HG03280 (cell line): ENCODE measurements around the gene ACTA2.

Experiments
- ATAC-seq: cut with Tn5 transposase; IDR thresholded peaks from one replicate; pipeline ENCODE4 v1.9.1; 2021; ENCODE audit warnings: mild to moderate bottlenecking, moderate library complexity; ENCODE audit not compliant: unreplicated experiment

ACTA2 gene

DNA sequence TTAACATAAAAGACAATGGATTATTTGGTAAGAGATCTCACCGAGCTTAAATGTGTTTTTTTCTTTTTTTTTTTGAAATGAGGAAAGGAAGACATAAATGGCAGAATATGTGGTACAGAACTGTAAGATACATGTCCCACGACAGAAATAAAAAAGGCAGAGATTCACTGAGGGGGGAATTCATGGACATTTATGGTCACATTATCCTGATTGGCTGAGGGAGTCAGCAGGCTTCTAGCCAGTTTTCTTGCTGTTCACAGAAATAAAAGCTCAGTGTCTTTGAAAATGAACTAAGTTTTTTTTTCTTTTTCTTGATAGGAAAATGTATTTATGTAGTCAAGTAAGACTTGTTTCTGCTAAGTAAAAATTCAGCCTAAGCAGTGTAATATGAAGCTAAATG lies 29.8 kb upstream of the ACTA2 start:
- no peak for ATAC-seq

DNA sequence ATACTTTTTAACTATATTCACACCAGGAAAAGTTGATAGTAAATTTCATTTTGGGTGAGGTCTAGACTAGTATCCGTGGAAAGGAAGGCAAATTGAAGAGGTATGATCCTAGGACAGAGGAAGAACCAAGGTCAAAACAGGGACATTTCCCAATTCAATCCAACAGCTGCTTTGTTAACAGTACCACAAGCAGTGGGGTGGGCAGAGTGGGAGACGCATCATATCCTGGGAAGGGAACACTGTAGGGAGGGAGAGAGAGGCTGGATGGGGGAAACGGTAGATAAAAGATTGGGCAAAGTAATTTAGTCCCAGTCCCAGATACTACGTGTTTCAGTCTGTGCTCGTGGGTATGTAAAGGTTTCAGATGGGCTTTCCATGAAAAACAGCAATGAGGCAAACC lies 28.9 kb upstream of the ACTA2 start:
- ATAC-seq = no peak

DNA sequence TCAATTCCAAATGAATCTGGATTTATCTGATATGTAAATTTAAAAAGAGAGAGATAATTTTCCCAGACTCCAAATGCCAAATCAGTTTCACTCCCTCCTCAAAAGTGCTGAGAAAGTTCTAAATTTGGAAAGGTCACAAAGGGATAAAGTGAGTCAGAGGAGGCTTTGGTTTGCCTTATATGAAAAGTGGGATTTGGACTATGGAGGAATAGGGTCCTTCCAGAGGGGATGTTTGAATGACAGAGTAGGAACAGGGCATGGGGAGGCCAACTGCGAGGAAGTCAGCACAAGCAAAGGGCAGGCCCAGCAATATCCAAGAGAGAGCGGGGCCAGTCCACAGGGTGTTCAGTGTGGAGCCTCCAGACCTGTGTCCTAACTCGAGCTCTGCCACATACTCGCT lies 28.2 kb upstream of the ACTA2 start:
- ATAC-seq = no peak

DNA sequence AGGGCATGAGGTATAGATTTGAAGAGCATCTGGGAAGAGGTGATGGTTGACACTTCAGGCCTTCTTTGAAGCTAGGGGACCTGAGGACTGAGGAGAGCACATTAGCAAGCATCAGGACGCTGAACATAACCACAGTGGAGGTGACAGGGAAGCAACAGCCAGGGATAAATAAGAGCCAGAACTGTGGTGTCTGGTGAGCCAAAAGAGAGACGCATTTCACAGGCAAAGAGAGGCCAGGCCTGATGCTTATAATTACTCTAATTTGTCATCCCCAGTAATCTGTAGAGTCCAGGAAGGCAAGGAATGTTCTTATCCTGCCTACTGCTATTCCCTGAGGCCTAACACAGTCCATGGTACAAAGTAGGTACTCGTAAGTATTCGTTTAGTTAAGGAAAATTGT lies 27.7 kb upstream of the ACTA2 start:
- no peak for ATAC-seq

DNA sequence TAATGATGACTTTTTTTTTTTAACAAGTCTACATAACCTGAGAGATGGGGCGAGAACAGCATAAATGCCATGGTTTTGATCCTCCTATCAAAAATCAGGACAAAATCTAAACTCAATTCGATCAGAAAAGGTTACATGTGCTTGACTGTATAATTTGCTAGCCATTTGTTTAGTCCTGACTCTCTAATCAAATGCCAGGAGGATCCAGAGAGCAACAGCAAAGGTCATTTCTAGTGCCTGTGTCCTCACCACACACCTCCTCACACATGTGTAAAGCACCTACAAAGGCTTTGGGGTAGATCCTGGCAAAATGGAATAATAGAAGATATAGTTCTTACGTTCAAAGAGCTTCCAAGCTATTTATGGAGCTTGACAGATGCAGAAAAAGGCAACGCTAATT lies 27.0 kb upstream of the ACTA2 start:
- ATAC-seq = no peak

DNA sequence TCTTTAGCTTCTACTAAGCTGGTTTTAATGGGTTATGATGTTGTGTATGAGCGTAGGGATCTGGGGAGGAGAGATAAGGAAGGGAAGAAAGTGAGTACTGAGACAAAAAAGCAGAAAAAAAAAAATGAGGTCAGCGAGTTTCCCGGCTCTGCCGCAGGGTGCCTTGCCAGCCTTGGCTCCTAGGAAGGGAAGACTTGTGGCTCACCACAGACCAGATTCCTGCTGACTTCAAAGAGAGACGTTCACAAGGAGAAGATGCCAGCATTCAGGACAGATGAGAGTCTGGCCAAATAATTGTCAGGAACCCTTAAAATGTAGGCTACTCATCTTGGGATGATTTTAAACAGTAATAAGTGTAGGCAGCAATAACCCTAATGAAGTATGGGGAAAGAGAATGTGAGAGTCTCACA lies 26.6 kb upstream of the ACTA2 start:
- no peak for ATAC-seq

DNA sequence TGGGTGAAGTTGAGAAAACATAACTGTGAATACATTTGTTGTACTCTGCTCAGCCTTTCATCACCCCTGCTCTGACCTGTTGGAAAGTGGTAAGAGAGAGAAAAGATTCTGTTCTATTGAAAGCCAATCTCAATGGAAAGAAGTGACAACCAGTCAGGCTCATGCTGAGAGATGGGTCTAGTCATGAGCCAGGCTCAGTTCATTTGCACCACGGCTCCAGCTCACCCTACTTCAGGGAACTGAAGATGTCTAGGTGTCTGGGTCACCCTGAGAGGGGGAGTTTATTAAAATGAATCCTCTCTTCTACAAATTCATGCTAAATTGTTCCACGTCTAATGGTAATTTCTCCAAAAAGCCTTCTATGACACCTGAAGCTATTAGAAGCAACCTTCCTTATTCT lies 25.9 kb upstream of the ACTA2 start:
- ATAC-seq = no peak

DNA sequence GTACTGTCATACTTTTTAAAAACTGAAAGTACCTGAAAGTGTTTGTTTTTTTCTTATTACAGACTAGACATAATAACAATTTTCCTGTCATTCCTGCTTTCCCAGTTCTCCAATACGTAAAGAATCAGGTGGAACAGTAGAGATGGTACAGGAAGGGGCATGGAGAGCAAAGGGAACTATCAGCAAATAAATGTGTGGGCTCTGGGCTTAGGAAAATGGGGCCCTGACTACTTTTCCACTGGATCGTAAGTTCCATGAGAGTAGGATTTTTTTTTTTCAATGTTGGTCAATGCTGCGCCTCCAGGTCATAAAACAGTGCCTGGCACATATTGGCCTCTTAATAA lies 22.8 kb upstream of the ACTA2 start:
- no peak for ATAC-seq

DNA sequence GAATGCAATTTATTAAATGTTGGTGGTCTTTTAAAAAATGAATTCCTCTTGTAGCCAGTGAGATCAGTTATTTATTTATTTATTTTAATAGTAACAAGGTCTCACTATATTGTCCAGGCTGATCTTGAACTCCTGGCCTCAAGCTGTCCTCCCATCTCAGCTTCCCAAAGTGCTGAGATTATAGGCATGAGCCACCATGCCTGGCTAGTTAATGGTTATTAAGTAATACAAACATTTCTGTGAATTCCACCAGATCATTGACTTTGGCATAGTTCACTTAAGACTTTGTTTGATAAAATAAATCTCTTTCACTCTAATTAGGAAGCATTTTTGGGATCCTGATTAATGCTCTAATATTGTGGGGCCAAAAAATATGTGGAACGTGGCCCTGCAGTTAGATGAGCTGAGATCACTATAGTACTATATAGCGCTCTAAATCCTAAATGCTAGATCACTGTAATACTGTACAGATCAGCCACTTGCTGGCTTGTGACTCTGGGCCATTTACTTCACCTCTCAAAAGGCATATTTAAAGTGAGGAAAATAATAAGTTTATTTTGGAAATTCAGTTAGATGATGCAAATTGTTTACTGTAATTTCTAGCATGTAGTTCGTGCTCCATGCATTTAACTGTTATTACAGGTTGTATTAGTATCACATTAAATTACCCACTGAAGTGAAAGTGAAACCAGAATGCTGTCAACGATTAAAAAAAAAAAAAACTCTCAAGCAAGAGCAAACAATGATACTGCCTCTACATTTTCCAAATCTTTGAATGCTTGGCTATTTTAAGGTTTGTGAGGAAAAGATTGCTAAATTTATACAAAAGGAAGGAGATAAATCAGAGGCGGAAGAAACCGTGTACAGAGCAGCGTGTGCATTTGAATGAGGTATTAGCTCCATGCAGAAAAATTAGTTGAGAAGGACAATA lies 22.1 kb upstream of the ACTA2 start:
- ATAC-seq = no peak

DNA sequence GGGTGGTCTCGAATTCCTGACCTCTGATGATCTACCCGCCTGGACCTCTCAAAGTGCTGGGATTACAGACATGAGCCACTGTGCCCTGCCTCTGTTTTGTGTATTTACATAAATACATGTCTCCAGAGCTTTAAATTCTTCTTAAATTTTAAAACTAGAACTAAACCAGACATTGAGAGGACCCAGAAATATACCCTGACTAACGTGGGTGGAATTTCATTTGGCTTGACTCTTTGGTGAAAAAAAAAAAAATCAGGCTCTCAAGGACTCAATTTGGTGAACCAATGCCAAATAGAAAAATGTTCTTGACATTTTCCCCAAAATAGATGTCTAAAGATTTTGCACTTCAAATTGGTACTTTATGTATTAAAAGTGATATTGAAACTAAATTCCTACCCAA lies 21.4 kb upstream of the ACTA2 start:
- ATAC-seq = no peak

DNA sequence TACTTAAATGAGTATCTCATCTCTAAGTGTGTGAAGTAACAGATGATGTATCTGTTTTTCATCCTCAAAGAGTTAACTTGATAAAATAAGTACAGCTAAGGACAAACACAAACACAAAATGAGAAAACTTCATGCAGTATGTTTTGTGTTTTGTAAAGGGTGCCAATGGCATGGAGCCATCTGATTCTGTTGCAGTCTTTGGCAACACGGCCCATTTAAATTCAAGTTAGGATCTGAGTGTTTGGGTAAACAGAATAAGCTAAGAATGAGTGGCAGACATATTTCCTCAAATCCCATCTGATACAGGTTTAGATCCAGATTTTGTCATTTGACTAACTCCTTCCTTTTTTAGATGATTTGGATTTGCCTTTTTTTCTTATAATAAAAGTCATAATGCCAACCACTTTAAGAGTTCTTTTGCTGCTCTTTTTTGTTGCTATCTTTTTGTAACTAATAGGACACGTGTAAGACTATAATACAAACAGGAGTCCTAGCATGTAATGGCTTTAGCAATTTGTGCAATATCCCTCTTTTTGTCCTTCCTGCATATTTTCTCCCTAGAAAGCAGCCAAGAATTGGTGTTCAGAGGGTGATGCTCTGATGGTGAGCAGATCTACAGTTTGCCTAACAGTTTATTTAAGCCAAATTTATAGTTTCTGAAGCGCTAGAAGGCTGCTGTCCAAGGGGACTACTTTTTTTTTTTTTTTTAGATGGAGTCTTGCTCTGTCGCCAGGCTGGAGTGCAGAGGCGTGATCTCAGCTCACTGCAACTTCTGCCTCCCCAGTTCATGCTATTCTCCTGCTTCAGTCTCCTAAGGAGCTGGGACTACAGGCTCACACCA lies 18.9 kb upstream of the ACTA2 start:
- ATAC-seq = no peak

DNA sequence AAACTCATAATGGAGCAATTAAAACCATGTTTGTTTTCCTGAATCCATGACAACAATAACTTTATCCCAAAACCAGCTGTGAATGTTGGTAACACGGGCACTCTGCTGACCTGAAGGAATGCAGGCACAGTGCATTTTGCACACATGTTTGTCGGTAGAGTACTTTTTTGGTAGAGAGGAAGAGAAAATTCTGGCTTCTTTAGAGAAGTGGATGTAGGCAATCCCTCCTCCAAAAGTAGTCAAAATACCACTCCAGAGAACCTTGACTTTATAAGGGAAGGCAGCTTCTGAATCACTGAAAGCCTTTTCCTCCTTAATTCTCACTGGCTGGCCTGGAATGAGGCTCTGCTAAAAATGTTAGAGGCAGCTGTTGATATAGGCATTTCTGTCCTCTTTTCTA lies 15.8 kb upstream of the ACTA2 start:
- ATAC-seq = no peak

DNA sequence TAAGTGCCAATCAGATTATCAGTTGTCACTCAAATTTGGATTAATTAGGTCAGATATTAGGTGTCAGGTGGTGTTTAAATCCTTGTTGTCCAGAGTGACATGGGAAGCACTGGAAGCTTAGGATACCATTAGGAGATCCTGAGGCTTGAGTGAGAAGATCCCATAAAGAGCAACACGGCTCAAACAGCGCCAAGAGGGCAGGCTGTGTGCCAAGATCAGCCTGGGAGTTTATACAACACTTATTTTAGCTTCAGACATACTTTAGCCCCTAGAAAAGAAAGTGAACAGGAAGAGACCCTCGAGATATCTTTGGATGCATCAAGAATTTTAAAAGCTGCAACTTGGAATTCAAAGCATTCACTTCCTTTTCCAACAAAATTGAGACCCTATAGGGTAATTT lies 14.2 kb upstream of the ACTA2 start:
- no peak for ATAC-seq

DNA sequence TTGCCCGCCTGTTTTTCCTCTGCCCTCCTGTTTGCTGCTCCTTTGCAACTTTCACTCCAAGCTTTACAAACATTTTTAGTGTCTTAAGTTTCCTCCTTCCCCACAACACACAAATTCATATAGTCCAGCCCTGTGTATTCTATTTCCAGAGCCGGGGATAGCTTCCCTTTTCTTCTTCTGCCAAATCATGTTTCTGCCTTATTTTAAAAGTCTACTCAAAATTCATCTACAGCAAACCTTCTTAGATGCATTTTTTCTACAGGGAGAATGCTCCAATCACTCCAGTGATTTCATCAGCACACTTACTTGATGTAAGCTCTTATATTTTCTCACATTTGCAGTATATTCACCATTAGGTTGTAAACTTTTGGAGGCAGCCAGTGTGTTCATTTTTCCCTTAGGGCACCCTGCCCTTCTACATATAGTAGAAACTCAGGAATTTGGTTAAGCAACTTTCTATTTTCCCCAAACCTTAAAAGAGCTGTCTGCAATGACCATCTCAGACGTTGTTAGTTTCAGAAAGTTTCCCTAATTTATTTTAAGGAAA lies 12.4 kb upstream of the ACTA2 start:
- ATAC-seq = no peak

DNA sequence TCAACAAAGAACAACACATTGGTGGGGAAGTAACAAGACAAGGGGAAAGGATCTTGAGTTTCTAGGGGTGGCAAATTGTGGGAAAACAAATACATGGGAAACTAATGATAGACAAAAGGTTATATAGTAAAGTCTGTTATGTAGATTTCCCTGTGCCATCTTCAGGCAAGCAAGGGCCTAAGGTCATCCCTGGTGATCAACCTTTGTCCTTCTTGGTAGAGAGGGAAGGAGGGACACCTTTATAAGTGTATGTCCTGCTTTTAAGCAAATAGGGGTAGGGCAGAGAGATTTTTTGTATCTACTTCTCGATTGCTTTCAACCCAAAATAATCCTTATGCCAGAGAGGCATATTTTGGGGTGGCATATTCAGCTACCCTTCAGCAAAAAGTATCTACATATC lies 11.8 kb upstream of the ACTA2 start:
- ATAC-seq = no peak

DNA sequence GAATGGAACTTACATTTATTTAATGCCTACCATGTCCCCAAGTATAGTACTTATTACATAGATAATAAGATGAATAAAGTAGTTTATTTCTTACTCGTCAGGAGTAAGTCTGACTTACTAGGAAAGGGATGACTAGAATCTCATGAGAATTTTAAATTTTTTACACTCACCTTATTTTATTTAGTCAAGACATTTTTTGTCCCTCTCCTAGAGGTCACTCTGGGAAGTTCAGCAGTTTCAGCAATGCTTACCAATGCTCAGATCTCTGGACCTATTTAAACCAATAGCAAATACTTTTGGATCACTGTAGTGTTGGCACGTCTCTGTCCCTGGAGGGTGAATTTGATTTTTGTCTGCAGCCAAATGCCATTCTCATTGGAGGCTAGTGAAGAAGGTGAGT lies 10.7 kb upstream of the ACTA2 start:
- ATAC-seq = no peak

DNA sequence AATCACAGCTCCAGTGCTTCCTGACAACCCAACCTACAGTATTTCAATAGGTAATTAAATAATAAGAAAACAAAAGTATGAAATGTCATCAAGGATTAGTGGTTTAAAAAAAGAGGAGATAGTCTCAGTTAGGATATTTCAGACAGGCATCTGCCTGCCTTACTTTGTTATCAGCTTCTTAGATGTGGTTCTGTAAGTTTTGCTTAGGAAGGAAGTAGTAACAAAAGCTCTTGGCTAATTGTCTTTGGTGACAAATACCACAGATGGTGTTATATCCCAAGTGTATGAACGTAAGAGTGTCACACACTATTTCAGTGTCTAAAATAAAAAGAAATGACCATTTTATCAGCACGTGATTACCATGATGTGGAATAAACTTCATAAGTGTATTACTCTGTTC lies 9.8 kb upstream of the ACTA2 start:
- ATAC-seq = no peak

DNA sequence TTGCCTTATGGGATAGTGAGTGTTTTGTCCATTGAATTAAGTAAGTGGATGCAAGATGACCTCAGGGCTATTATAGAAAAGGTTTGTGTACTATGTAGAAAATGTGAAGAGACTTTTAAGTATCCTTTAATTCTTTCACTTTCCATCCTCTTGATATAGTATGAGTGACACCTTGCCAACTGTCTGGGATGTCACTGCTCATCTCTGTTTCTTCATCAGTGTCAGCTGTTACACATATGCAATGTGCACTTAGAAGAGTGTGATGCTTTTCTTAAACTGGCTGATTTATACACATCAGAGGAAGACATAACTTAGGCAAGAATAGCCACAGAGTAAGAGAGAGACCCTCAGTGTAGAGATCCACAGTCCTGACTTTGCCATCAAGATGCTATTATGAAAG lies 8.7 kb upstream of the ACTA2 start:
- no peak for ATAC-seq

DNA sequence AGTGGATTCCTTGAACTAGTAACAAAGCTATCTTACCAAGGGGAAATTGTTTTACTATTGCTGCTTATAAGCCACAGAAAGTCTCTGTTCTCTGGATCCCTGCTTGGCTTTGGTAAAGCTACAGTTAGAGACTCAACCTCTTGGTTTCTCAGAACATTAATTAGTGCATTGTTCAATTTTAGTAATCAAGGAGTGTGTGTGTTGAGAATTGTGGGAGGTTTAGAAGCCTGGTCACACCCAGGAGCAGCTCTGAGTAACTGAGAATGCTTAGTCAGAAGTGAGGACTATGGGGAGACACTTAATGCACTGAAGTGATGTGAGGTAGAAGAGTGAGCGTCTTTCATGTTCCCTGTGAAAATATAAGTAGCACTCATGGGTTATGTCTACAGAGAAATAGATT lies 8.2 kb upstream of the ACTA2 start:
- no peak for ATAC-seq

DNA sequence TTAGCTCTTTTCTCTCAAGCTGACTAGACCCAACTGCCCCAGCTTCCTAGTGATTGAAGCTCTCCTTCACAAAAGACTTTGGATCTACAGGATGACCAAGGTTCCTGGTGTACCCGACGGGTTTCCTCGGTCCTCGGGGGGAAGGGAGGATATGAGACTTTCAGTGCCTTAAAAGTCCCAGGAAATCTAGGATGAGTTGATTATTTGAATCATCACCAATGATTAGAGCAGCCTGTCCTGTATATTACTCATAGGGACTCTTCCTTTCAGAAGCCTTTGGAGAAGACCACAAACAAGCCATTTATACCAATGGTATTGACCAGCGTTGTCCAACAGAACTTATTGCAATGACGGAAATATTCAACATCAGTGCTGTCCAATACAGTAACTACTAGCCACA lies 6.1 kb upstream of the ACTA2 start:
- ATAC-seq = no peak

DNA sequence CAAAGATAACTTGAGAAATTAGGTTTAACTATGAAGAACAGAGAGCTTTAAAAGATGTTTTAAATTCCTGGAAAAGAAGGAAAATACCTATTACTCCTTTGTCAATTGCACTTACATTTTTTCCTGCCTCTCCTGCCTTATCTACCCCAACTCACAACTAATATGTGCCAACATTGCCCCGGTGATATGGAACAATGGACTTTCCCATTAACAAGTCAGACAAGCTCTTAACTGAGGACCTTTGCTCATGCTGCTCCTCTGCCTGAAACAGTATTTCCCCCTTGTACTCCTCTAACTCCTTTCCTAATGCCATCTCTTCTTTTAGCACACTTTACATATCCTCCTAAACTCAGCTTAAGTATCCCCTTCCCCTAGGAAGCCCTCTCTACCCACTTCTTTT lies 4.8 kb upstream of the ACTA2 start:
- ATAC-seq = no peak

DNA sequence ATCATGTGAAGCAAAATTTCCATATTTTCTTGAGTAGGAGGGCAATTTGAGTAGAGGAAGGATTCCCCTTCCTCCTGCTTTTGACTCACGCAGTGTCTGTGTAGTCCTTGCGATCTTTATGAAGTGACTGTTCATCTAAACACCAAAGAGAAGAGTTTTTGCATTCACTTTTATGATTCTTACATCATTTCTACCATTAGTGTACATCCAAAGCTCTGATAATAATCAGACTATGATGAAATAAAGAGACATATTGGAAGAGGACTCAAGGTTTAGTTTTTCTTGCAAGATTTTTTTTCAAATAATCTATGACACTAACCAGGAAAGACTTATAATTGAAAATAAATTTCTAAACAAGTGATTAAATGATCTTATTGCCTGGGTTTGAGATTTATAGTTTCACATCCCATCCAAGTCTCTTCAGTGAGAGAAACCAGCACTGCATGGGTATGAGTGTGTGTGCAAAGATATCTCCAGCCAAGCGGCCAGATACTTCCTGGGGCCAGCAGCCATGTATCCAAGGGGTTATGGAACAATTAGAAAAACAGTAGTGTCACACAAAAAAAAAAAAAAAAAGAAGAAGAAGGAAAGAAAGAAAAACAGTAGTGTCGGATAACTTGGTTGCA lies 2.0 kb upstream of the ACTA2 start:
- no peak for ATAC-seq
